ENCODE data around the gene KNTC1. TPM values are rescaled to one million over a fixed set of nuclear protein-coding genes. Genes with fewer than 3 reads are reported as not detected.

KNTC1 gene
- 66.8 and 71.3 TPM in 2 replicates for total RNA-seq (2021)
- long read RNA-seq, partial matches to known transcripts, result 18 of 30 reads
- long read RNA-seq, other reads (novel, unspliced or antisense), result 12 of 30 reads

GRCh38 chr12:122526683-122527477 lies at the start of gene KNTC1, which contains the start of gene RSRC2:
Gene KNTC1, plus strand, starts transcription at chr12:122527249. Its CDS starts 2,815 bp downstream, at chr12:122530064.
Gene RSRC2, minus strand, starts transcription at chr12:122526936. Its CDS starts 83 bp downstream, at chr12:122526853.
- H3K79me1 ChIP-seq (ENCODE audit: insufficient read depth, low read depth, low read length, poor library complexity, severe bottlenecking), result peaks cover 3% of the 10 kb centered on the region
- H3K18ac ChIP-seq (ENCODE audit: insufficient read length, low read depth, low read length), result peak within 1 kb of the TSS; percentile 100
- peak within 1 kb of the TSS; percentile 100 for H2BK120ac ChIP-seq (ENCODE audit: low read depth, low read length, poor library complexity, severe bottlenecking)
- H3T11ph ChIP-seq (ENCODE audit: low read length), result peak within 1 kb of the TSS; percentile 99
- H3K9me3 Mint-ChIP-seq, result no peaks in the 10 kb centered on the region
- H3K36me3 Mint-ChIP-seq (ENCODE audit: insufficient read depth in 1 of 3, low read depth in 3 of 3), result peaks cover 27 to 44% (median 44%) of the 10 kb centered on the region in 3 experiments
- peaks cover 44% of the 10 kb centered on the region for H3K79me2 ChIP-seq (ENCODE audit: insufficient read depth, low read length)
- no peak within 1 kb of the TSS for H2AK5ac ChIP-seq (ENCODE audit: insufficient read length, low read length)
- no peaks in the 10 kb centered on the region for H3K27me3 Mint-ChIP-seq (ENCODE audit: low read depth)
- H2BK20ac ChIP-seq (ENCODE audit: low read depth, low read length, poor library complexity, severe bottlenecking), result peak within 1 kb of the TSS; percentile 97
- peak; percentile 100 for DNase-seq
- peak within 1 kb of the TSS; percentile 96 for H2BK12ac ChIP-seq (ENCODE audit: insufficient read length, low read depth, low read length)
- peak within 1 kb of the TSS; percentile 100 for H3K14ac ChIP-seq (ENCODE audit: insufficient read depth, low read length)
- H4K8ac ChIP-seq (replicated peaks; ENCODE audit: insufficient read length, low read depth, low read length), result no peak within 1 kb of the TSS
- no peaks in the 10 kb centered on the region for H3K4me1 ChIP-seq (ENCODE audit: insufficient read depth, low read length)
- no peaks in the 10 kb centered on the region for H3K27me3 ChIP-seq (ENCODE audit: insufficient read depth, low read length)
- peak within 1 kb of the TSS; percentile 100 for H2BK5ac ChIP-seq (ENCODE audit: insufficient read length, low read length)
- peak within 1 kb of the TSS; percentile 98 for H3K56ac ChIP-seq (ENCODE audit: insufficient read length, low read depth, low read length)
- H3K4me1 Mint-ChIP-seq, result peaks cover 20 to 22% of the 10 kb centered on the region in 2 experiments
- no peaks in the 10 kb centered on the region for H4K20me1 ChIP-seq (ENCODE audit: control insufficient read depth, insufficient read depth, insufficient read length)
- H3K27ac Mint-ChIP-seq, result no peak within 1 kb of the TSS; a peak in 1 of 7 replicates
- H2AFZ ChIP-seq (ENCODE audit: low read length), result peak within 1 kb of the TSS; percentile 9
- peaks cover 4% of the 10 kb centered on the region for H3K23me2 ChIP-seq (ENCODE audit: insufficient read length, low read depth, low read length, poor library complexity, severe bottlenecking)
- H3K27ac ChIP-seq (ENCODE audit: insufficient read length, low read depth, low read length), result peak within 1 kb of the TSS; percentile 99
- no peaks in the 10 kb centered on the region for H3K9me3 ChIP-seq (ENCODE audit: control insufficient read depth, low read depth, low read length)
- peak within 1 kb of the TSS; percentile 100 for H3K9ac ChIP-seq (ENCODE audit: extremely low read depth, insufficient read length, low read length)
- H4K5ac ChIP-seq (ENCODE audit: insufficient read length, low read depth, low read length), result peak within 1 kb of the TSS; percentile 100
- no peak within 1 kb of the TSS for H3K4me3 Mint-ChIP-seq
- no peak within 1 kb of the TSS for H3K23ac ChIP-seq (ENCODE audit: insufficient read length, low read depth, low read length)
- no CpG with 5 or more reads among the region's 51 CpGs for WGBS (ENCODE audit: extremely low coverage, insufficient read length, low lambda C conversion rate)
- H3K4me2 ChIP-seq (ENCODE audit: insufficient read depth, insufficient read length, low read length), result peak within 1 kb of the TSS; percentile 95
- peak within 1 kb of the TSS; percentile 99; the same call in 1 of the 2 replicates for H3K4ac ChIP-seq (ENCODE audit: low read depth, low read length)
- peak within 1 kb of the TSS; percentile 37 for H4K91ac ChIP-seq (ENCODE audit: insufficient read length, low read depth, low read length)
- no peak within 1 kb of the TSS; the same call in 1 of the 2 replicates for H2BK15ac ChIP-seq (ENCODE audit: low read depth, low read length)
- no peak for TF ChIP-seq CTCF (conservative IDR thresholded peaks at IDR 0.05)

Data from H9 (cell line).